Endodermal cell (in vitro differentiated cells): Measurements from ENCODE around the gene TSPO. TPM values are rescaled to one million over a fixed set of nuclear protein-coding genes. Genes with fewer than 3 reads are reported as not detected.

Source experiments
- DNase-seq: peaks from one replicate; pipeline ENCODE4 v3.0.0-alpha.2; 2017
- H3K27ac ChIP-seq: 2 replicates; pipeline ENCODE4 v1.5.1; 2013; ENCODE audit warnings: mild to moderate bottlenecking, low read depth, low read length, moderate library complexity
- H3K27me3 ChIP-seq: 2 replicates; pipeline ENCODE4 v1.6.1; 2013; ENCODE audit warnings: mild to moderate bottlenecking, low read length, moderate library complexity; ENCODE audit not compliant: insufficient read depth, control insufficient read depth, poor library complexity, severe bottlenecking
- H3K36me3 ChIP-seq: 2 replicates; pipeline ENCODE4 v1.7.0; 2013; ENCODE audit warnings: mild to moderate bottlenecking, low read length, moderate library complexity; ENCODE audit not compliant: control insufficient read depth, insufficient read depth
- H3K4me1 ChIP-seq: one replicate; pipeline ENCODE4 v1.7.0; 2013; ENCODE audit warnings: low read length; ENCODE audit not compliant: control insufficient read depth, insufficient read depth
- H3K4me3 ChIP-seq: 2 replicates; pipeline ENCODE4 v1.5.1; 2013; ENCODE audit warnings: mild to moderate bottlenecking, low read length, moderate library complexity
- H3K9ac ChIP-seq: 2 replicates; pipeline ENCODE4 v1.6.1; 2013; ENCODE audit warnings: mild to moderate bottlenecking, low read length, moderate library complexity; ENCODE audit not compliant: poor library complexity, severe bottlenecking; ENCODE audit errors: extremely low read depth
- H3K9me3 ChIP-seq: 2 replicates; pipeline ENCODE4 v1.6.1; 2013; ENCODE audit warnings: mild to moderate bottlenecking, low read length, moderate library complexity; ENCODE audit not compliant: control insufficient read depth
- H3K27ac Mint-ChIP-seq: 2 replicates; pipeline ENCODE4 v1.8.0; 2020; ENCODE audit warnings: mixed read lengths
- H3K27me3 Mint-ChIP-seq: 2 replicates; pipeline ENCODE4 v1.8.0; 2021; ENCODE audit warnings: mild to moderate bottlenecking, mixed read lengths; ENCODE audit not compliant: insufficient read depth
- H3K36me3 Mint-ChIP-seq: 2 replicates; pipeline ENCODE4 v1.8.0; 2020; ENCODE audit warnings: low read depth, mixed read lengths
- H3K4me1 Mint-ChIP-seq: 2 replicates; pipeline ENCODE4 v1.8.0; 2020; ENCODE audit warnings: mixed read lengths
- H3K4me3 Mint-ChIP-seq: 2 replicates; pipeline ENCODE4 v1.8.0; 2020; ENCODE audit warnings: mild to moderate bottlenecking, moderate library complexity, mixed read lengths
- H3K9me3 Mint-ChIP-seq: 2 replicates; pipeline ENCODE4 v1.8.0; 2020; ENCODE audit warnings: mild to moderate bottlenecking, mixed read lengths
- WGBS, 2 experiments: methylation state at CpG; one replicate each; pipeline versions ENCODE4 v1.1.5 to v1.1.7; 2013; ENCODE audit warnings: missing lambda C conversion rate in 2 of 2, mixed read lengths in 1 of 2; ENCODE audit not compliant: insufficient coverage in 1 of 2, insufficient read length in 1 of 2; 5-methylcytosine and 5-hydroxymethylcytosine counted together
- total RNA-seq, 2 donors: library from RNA; stranded (reverse); fragmentation: NEBNext Ultra II Directional in 1 of 2; extraction: Animal tissue kit (Norgen Biotek cat#: 25700) in 1 of 2; gene quantifications; 2 replicates in 1 of 2; 3 replicates in 1 of 2; pipeline ENCODE4 v1.2.1, GENCODE V29; 2021
- TF ChIP-seq, protein P1 (sequence below): fragments of 200-600 bp; sonication (generic); conservative IDR thresholded peaks from 2 replicates; pipeline ENCODE4 v1.5.0; 2021; ENCODE audit warnings: antibody characterized with exemption, mild to moderate bottlenecking

The TSPO gene
- total RNA-seq, 2 donors from 2014 or later = 9.6 to 12.3 TPM

- Mint-ChIP-seq H3K27ac (no peak overlapping the region), H3K27me3 (no peaks in the 10 kb centered on the region), H3K4me3 (no peak overlapping the region), H3K4me1 (no peaks in the 10 kb centered on the region), H3K36me3 (peaks cover 7% of the 10 kb centered on the region), H3K9me3 (no peaks in the 10 kb centered on the region)
- peaks cover 18% of the 10 kb centered on the region for H3K36me3 ChIP-seq
- TF ChIP-seq, protein P1, sequence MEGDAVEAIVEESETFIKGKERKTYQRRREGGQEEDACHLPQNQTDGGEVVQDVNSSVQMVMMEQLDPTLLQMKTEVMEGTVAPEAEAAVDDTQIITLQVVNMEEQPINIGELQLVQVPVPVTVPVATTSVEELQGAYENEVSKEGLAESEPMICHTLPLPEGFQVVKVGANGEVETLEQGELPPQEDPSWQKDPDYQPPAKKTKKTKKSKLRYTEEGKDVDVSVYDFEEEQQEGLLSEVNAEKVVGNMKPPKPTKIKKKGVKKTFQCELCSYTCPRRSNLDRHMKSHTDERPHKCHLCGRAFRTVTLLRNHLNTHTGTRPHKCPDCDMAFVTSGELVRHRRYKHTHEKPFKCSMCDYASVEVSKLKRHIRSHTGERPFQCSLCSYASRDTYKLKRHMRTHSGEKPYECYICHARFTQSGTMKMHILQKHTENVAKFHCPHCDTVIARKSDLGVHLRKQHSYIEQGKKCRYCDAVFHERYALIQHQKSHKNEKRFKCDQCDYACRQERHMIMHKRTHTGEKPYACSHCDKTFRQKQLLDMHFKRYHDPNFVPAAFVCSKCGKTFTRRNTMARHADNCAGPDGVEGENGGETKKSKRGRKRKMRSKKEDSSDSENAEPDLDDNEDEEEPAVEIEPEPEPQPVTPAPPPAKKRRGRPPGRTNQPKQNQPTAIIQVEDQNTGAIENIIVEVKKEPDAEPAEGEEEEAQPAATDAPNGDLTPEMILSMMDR = no peak
- no peaks in the 10 kb centered on the region for H3K4me1 ChIP-seq
- no peaks in the 10 kb centered on the region for H3K9me3 ChIP-seq
- WGBS, 2 experiments = 94 to 96% methylated on average over 7 to 13 of the region's 13 CpGs
- no peak for DNase-seq
- H3K27ac ChIP-seq = no peak overlapping the region
- no peak overlapping the region for H3K9ac ChIP-seq
- H3K27me3 ChIP-seq = no peaks in the 10 kb centered on the region
- H3K4me3 ChIP-seq = no peak overlapping the region
Observed at GRCh38 chr22:43128116-43128515, 23.2 kb upstream of the TSPO start.

DNA sequence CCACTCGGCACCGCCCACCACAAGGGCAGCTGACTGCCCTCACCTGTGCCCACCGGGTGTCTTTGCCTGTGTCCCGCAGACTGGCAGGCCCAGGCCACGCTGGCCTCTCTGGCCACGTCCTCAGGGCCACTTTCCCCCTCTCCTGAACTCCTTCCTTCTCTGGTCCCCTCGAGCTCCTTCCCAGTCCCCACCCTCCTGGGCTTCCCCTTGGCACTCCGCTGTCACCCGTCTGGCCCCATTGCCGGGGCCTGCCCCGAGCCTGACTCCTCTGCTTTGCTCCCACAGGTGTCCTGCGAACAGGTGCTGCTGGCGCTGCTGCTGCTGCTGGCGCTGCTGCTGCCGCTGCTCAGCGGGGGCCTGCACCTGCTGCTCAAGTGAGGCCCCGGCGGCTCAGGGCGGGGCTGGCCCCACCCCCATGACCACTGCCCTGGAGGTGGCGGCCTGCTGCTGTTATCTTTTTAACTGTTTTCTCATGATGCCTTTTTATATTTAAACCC lies 22.4 kb upstream of the TSPO start:
- DNase-seq = no peak
- 71 to 73% methylated on average over 11 to 20 of the region's 20 CpGs for WGBS, 2 experiments
- Mint-ChIP-seq H3K4me3 (no peak overlapping the region), H3K9me3 (no peaks in the 10 kb centered on the region), H3K36me3 (peaks cover 14% of the 10 kb centered on the region), H3K27ac (no peak overlapping the region), H3K27me3 (no peaks in the 10 kb centered on the region), H3K4me1 (no peaks in the 10 kb centered on the region)
- Histone ChIP-seq H3K9me3 (no peaks in the 10 kb centered on the region), H3K36me3 (peaks cover 24% of the 10 kb centered on the region), H3K27me3 (no peaks in the 10 kb centered on the region), H3K4me3 (no peak overlapping the region), H3K9ac (no peak overlapping the region), H3K4me1 (no peaks in the 10 kb centered on the region), H3K27ac (no peak overlapping the region)
- TF ChIP-seq, protein P1 = no peak

- Histone ChIP-seq H3K9me3 (no peaks in the 10 kb centered on the region), H3K27ac (no peak overlapping the region), H3K36me3 (peaks cover 31% of the 10 kb centered on the region), H3K27me3 (no peaks in the 10 kb centered on the region), H3K4me3 (no peak overlapping the region), H3K4me1 (no peaks in the 10 kb centered on the region), H3K9ac (no peak overlapping the region)
- Mint-ChIP-seq H3K36me3 (peaks cover 22% of the 10 kb centered on the region), H3K9me3 (peaks cover 2% of the 10 kb centered on the region), H3K4me1 (no peaks in the 10 kb centered on the region), H3K27ac (no peak overlapping the region), H3K4me3 (no peak overlapping the region), H3K27me3 (no peaks in the 10 kb centered on the region)
- TF ChIP-seq, protein P1 = no peak
- DNase-seq = no peak
- WGBS, 2 experiments = 80% methylated on average over 11 to 16 of the region's 16 CpGs
Observed at GRCh38 chr22:43129426-43130425, 21.6 kb upstream of the TSPO start.
